Endothelial cell of umbilical vein (primary cell): ENCODE measurements around the gene SCGB1D1. TPM values are rescaled to one million over a fixed set of nuclear protein-coding genes. Genes with fewer than 3 reads are reported as not detected.

Experiments used
- BruUV-seq: library from RNA; stranded (reverse); fragments of 400-500 nt; replicated peaks from 2 replicates; lab custom pipeline; 2021; lab: Mats Ljungman, UMichigan
- CTCF ChIA-PET: fragments of 300-600, 350-600 bp; sonication (Branson Sonifier 250); formaldehyde crosslinking; loops from one replicate; lab custom pipeline; 2021; ENCODE audit warnings: antibody characterized with exemption, inconsistent platforms; lab: Charles Lee
- POLR2A ChIA-PET: fragments of 300-600, 350-600 bp; sonication (Branson Sonifier 250); formaldehyde crosslinking; loops from one replicate; lab custom pipeline; 2021; ENCODE audit warnings: antibody characterized with exemption, inconsistent platforms; lab: Charles Lee
- DNase-seq: peaks from one replicate; pipeline ENCODE4 v3.0.0-alpha.2; 2011; ENCODE audit warnings: low read depth, low spot score
- FAIRE-seq: peaks from 2 replicates; lab custom pipeline; 2011; peaks lifted over from hg19 to GRCh38; lab: Jason Lieb, UNC
- H2AFZ ChIP-seq: 2 replicates; pipeline ENCODE4 v1.6.0; 2012; ENCODE audit warnings: low read depth, low read length, control low read depth, inconsistent platforms
- H3K27ac ChIP-seq: 2 replicates; pipeline ENCODE4 v1.5.1; 2011; ENCODE audit warnings: low read depth, mild to moderate bottlenecking, control low read depth, low read length, moderate library complexity; ENCODE audit not compliant: insufficient read depth
- H3K27me3 ChIP-seq, 2 experiments: 2 replicates each; pipeline versions ENCODE4 v1.6.0 to v1.6.1; 2011; ENCODE audit warnings: low read length in 2 of 2, mixed read lengths in 1 of 2; ENCODE audit not compliant: control insufficient read depth in 2 of 2, insufficient read depth in 2 of 2
- H3K36me3 ChIP-seq, 2 experiments: 2 replicates in 1 of 2; 3 replicates in 1 of 2; pipeline ENCODE4 v1.5.1; 2011; ENCODE audit warnings: low read length in 2 of 2, mild to moderate bottlenecking in 1 of 2, moderate library complexity in 1 of 2; ENCODE audit not compliant: control insufficient read depth in 2 of 2, insufficient read depth in 2 of 2; ENCODE audit errors: extremely low read depth in 1 of 2
- H3K4me1 ChIP-seq: 3 replicates; pipeline ENCODE4 v1.5.1; 2011; ENCODE audit warnings: mild to moderate bottlenecking, low read length; ENCODE audit not compliant: control insufficient read depth, insufficient read depth; ENCODE audit errors: extremely low read depth
- H3K4me2 ChIP-seq: 2 replicates; pipeline ENCODE4 v1.6.1; 2011; ENCODE audit warnings: low read length, control low read depth, mixed read lengths; ENCODE audit not compliant: insufficient read depth
- H3K4me3 ChIP-seq, 3 experiments: fragments of 200-600 bp in 1 of 3; sonication (generic), shearing (Covaris generic) in 1 of 3; replicated peaks in 1 of 3; 2 replicates each; pipeline ENCODE4 v1.5.1; 2011 to 2016; ENCODE audit warnings: control low read depth in 3 of 3, low read length in 3 of 3, mild to moderate bottlenecking in 2 of 3, inconsistent platforms in 1 of 3, low read depth in 1 of 3, moderate library complexity in 1 of 3; ENCODE audit not compliant: insufficient read depth in 1 of 3
- H3K79me2 ChIP-seq: 2 replicates; pipeline ENCODE4 v1.6.0; 2012; ENCODE audit warnings: low read length, inconsistent platforms; ENCODE audit not compliant: control insufficient read depth, insufficient read depth
- H3K9ac ChIP-seq: replicated peaks from 2 replicates; pipeline ENCODE3; 2011; ENCODE audit warnings: low read length, control low read depth; ENCODE audit not compliant: insufficient read depth; ENCODE audit errors: extremely low read depth
- H3K9me1 ChIP-seq: replicated peaks from 3 replicates; pipeline ENCODE4 v1.6.0; 2011; ENCODE audit warnings: mild to moderate bottlenecking, low read length; ENCODE audit not compliant: control insufficient read depth, insufficient read depth; ENCODE audit errors: extremely low read depth
- H3K9me3 ChIP-seq: replicated peaks from 2 replicates; pipeline ENCODE4 v1.5.1; 2012; ENCODE audit warnings: low read length, inconsistent platforms; ENCODE audit not compliant: control insufficient read depth, insufficient read depth
- H4K20me1 ChIP-seq: replicated peaks from 2 replicates; pipeline ENCODE3; 2011; ENCODE audit warnings: mild to moderate bottlenecking, low read length; ENCODE audit not compliant: control insufficient read depth, insufficient read depth; ENCODE audit errors: extremely low read depth
- EZH2 ChIP-seq: IDR thresholded peaks from 2 replicates; pipeline ENCODE4 v1.6.1; 2012; ENCODE audit warnings: borderline replicate concordance, low read depth, mild to moderate bottlenecking, moderate library complexity, low read length, inconsistent platforms; ENCODE audit not compliant: severe bottlenecking
- FOS ChIP-seq: IDR thresholded peaks from 2 replicates; pipeline ENCODE4 v1.6.1; 2011; ENCODE audit warnings: mild to moderate bottlenecking, low read length, moderate library complexity, borderline replicate concordance; ENCODE audit not compliant: insufficient read depth
- GATA2 ChIP-seq: IDR thresholded peaks from 2 replicates; pipeline ENCODE4 v1.7.0; 2011; ENCODE audit warnings: low read depth, mild to moderate bottlenecking, moderate library complexity, mixed read lengths, low read length; ENCODE audit not compliant: insufficient read length, insufficient read depth
- JUN ChIP-seq: IDR thresholded peaks from 2 replicates; pipeline ENCODE4 v1.6.1; 2011; ENCODE audit warnings: borderline replicate concordance, low read depth; ENCODE audit not compliant: insufficient read length, insufficient read depth
- MYC ChIP-seq: IDR thresholded peaks from one replicate; pipeline ENCODE4 v1.6.1; 2011; ENCODE audit warnings: mild to moderate bottlenecking, low read depth, low read length
- POLR2A ChIP-seq: IDR thresholded peaks from 2 replicates; pipeline ENCODE4 v1.6.1; 2012; ENCODE audit warnings: low read depth, mild to moderate bottlenecking, control low read depth, low read length
- POLR2AphosphoS5 ChIP-seq: IDR thresholded peaks from 2 replicates; pipeline ENCODE4 v1.6.1; 2012; ENCODE audit warnings: low read depth, mild to moderate bottlenecking, control low read depth, low read length, moderate library complexity; ENCODE audit not compliant: insufficient read depth
- dilution Hi-C: fragments of 300-500 bp; cut with MboI; formaldehyde crosslinking; loops from one replicate; pipeline ENCODE4 v1.15.0; 2019; ENCODE audit warnings: low sequenced_read_pairs; ENCODE audit not compliant: extremely low pct_ligation_motif_present
- intact Hi-C: fragments of 100-400 bp; cut with micrococcal nuclease; formaldehyde crosslinking; loops from one replicate; pipeline ENCODE4 v1.10.0; 2022
- polyA plus RNA-seq, 4 experiments: library from polyadenylated mRNA; depleted of rRNA in 3 of 4; stranded (reverse) in 3 of 4; unstranded in 1 of 4; fragments of >200 nt; gene quantifications; 2 replicates each; pipeline versions ENCODE4 v1.2.1 to v1.2.3, GENCODE V29; 2011 to 2012; ENCODE audit warnings: missing spikeins in 1 of 4
- total RNA-seq: library from RNA; stranded (reverse); gene quantifications from 2 replicates; pipeline ENCODE4 v1.2.3, GENCODE V29; 2021
- TF ChIP-seq, protein P1 (sequence below), 2 donors: IDR thresholded peaks; 1 replicate in 1 of 2; 2 replicates in 1 of 2; pipeline ENCODE4 v1.5.1; 2011; ENCODE audit warnings: low read length in 2 of 2, mild to moderate bottlenecking in 2 of 2, moderate library complexity in 2 of 2, control low read depth in 1 of 2, inconsistent platforms in 1 of 2, low read depth in 1 of 2; ENCODE audit not compliant: insufficient read depth in 1 of 2; ENCODE audit errors: extremely low read depth in 1 of 2
- TF ChIP-seq, protein P2 (sequence below): IDR thresholded peaks from 2 replicates; pipeline ENCODE4 v1.6.1; 2011; ENCODE audit not compliant: insufficient read depth, insufficient read length

Gene SCGB1D1
- total and polyA plus RNA-seq, 2 donors (not counting 3 experiments of a cell fraction or from before 2014, with no cell fraction given), result not detected

DNA sequence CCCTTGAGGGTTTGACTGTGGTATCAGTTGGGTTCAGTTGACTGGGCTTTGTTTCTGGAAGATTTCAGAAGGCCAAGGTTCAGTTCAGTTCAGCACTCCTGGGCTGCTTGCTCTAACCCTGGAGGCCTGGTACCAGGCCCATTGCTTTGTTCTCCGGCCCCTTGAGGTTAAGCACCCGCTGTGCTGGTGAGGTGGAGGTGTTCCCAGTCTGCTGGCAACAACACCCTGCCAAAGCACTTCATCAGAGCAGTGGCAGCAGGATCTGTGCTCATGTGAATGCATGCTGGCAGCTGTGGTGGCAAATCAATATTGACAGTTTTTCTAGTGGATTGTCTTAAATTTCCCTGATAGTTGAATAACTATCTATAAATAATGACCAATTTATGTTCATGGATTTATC lies 3.8 kb upstream of the SCGB1D1 start:
- H2AFZ ChIP-seq, result no peak overlapping the region
- CTCF ChIA-PET, result no interaction called here

More for the DNA sequence above, 3.8 kb upstream of the SCGB1D1 start:
- BruUV-seq, result no TSS peak
- Histone ChIP-seq H3K4me2 (no peak overlapping the region), H3K27ac (no peak overlapping the region), H3K9me3 (no peaks in the 10 kb centered on the region), H3K36me3 (no peaks in the 10 kb centered on the region), H3K79me2 (no peaks in the 10 kb centered on the region), H3K9ac (no peak overlapping the region), H3K27me3 (peaks cover 12 to 16% of the 10 kb centered on the region in 2 experiments), H3K4me3 (no peak overlapping the region), H3K4me1 (no peaks in the 10 kb centered on the region), H4K20me1 (no peaks in the 10 kb centered on the region), H3K9me1 (no peaks in the 10 kb centered on the region)
- FAIRE-seq (no peak), DNase-seq (no peak)
- POLR2A ChIA-PET, result no interaction called here
- dilution Hi-C loops (no loop called here), intact Hi-C loops (no loop called here)
- TF ChIP-seq POLR2AphosphoS5 (no peak), POLR2A (no peak), MYC (no peak), FOS (no peak), JUN (no peak), GATA2 (no peak), EZH2 (no peak)
- TF ChIP-seq, protein P1, sequence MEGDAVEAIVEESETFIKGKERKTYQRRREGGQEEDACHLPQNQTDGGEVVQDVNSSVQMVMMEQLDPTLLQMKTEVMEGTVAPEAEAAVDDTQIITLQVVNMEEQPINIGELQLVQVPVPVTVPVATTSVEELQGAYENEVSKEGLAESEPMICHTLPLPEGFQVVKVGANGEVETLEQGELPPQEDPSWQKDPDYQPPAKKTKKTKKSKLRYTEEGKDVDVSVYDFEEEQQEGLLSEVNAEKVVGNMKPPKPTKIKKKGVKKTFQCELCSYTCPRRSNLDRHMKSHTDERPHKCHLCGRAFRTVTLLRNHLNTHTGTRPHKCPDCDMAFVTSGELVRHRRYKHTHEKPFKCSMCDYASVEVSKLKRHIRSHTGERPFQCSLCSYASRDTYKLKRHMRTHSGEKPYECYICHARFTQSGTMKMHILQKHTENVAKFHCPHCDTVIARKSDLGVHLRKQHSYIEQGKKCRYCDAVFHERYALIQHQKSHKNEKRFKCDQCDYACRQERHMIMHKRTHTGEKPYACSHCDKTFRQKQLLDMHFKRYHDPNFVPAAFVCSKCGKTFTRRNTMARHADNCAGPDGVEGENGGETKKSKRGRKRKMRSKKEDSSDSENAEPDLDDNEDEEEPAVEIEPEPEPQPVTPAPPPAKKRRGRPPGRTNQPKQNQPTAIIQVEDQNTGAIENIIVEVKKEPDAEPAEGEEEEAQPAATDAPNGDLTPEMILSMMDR (IDR thresholded peaks at IDR 0.05; ENCODE audit: extremely low read depth in 1 of 2, insufficient read depth in 1 of 2, low read depth in 1 of 2, low read length in 2 of 2), result no peak
- TF ChIP-seq, protein P2, sequence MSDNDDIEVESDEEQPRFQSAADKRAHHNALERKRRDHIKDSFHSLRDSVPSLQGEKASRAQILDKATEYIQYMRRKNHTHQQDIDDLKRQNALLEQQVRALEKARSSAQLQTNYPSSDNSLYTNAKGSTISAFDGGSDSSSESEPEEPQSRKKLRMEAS, result no peak
